OCI-LY7 (cell line): ENCODE results near the gene ODAD3.

Experiments used
- EZH2phosphoT487 ChIP-seq: fragments of 200-600 bp; sonication (generic); IDR thresholded peaks from 2 replicates; pipeline ENCODE4 v1.6.1; 2018; ENCODE audit warnings: low read depth, borderline replicate concordance, mild to moderate bottlenecking, mixed run types, antibody characterized with exemption, low read length, moderate library complexity, mixed read lengths
- TF ChIP-seq, protein P1 (sequence below): fragments of 200-600 bp; sonication (generic); conservative IDR thresholded peaks from 2 replicates; pipeline ENCODE4 v1.5.1; 2014; ENCODE audit warnings: mild to moderate bottlenecking, antibody characterized with exemption, low read length, moderate library complexity, mixed read lengths

DNA sequence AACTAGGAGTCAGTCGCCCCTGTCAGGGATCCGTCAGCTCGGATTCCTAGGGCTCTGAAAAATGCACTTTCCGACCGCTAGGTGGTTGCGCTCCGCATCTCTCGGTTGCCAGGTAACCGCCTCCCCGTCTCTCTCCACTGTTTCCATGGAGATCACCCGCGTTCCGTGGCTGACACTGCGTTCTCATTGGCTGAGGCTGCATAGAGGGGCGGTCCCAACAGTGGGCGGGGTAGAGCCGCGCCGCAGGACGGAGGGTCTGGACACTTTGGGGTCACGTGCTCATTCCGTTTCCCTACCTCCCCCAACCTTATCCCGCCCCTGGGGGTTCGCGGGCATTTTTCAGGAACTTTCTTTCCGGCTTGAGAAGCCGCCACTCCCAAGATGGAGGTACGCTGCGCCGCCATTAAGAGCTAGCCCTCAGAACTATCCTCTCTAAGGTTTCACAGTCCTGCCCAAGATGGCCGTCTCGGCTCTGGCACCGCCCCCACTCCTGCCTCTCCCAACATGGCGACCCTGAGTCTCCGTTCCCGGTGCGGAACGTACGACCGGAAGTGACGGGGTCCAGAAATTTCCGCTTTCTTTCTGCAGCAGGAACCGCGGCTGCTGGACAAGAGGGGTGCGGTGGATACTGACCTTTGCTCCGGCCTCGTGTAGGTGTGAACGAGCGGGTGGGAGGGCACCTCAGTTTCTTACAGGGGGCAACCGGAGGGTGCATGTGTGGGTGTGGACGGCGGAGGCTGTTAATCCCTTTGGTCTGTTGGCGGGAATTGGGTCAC, at the start of gene ODAD3, which contains the start of gene PRKCSH:
- TF ChIP-seq, protein P1, sequence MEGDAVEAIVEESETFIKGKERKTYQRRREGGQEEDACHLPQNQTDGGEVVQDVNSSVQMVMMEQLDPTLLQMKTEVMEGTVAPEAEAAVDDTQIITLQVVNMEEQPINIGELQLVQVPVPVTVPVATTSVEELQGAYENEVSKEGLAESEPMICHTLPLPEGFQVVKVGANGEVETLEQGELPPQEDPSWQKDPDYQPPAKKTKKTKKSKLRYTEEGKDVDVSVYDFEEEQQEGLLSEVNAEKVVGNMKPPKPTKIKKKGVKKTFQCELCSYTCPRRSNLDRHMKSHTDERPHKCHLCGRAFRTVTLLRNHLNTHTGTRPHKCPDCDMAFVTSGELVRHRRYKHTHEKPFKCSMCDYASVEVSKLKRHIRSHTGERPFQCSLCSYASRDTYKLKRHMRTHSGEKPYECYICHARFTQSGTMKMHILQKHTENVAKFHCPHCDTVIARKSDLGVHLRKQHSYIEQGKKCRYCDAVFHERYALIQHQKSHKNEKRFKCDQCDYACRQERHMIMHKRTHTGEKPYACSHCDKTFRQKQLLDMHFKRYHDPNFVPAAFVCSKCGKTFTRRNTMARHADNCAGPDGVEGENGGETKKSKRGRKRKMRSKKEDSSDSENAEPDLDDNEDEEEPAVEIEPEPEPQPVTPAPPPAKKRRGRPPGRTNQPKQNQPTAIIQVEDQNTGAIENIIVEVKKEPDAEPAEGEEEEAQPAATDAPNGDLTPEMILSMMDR, result peak; percentile 82
- no peak for TF ChIP-seq EZH2phosphoT487
